Activated gamma-delta T cell treated with Interleukin-2 at 50 U/mL for 16 hours (primary cell): Measurements from ENCODE around the gene MYO7A.

ENCODE experiments used
- DNase-seq: peaks from one replicate; pipeline ENCODE4 v3.0.0-alpha.2; 2020

MYO7A gene

GRCh38 chr11:77188633-77189491 is 60.8 kb downstream of the MYO7A start:
- DNase-seq = no peak

GRCh38 chr11:77189588-77190210 is 61.7 kb downstream of the MYO7A start:
- no peak for DNase-seq

- no peak for DNase-seq
Measured at GRCh38 chr11:77190331-77191075, 62.5 kb downstream of the MYO7A start.

GRCh38 chr11:77191429-77191822 is 63.4 kb downstream of the MYO7A start:
- no peak for DNase-seq

GRCh38 chr11:77191823-77192495 is 63.9 kb downstream of the MYO7A start:
- peak; percentile 28 for DNase-seq

- no peak for DNase-seq
Measured at GRCh38 chr11:77193167-77193566, 65.1 kb downstream of the MYO7A start.

GRCh38 chr11:77193911-77194830 is 66.1 kb downstream of the MYO7A start:
- DNase-seq = no peak

GRCh38 chr11:77195071-77195755 is 67.2 kb downstream of the MYO7A start:
- DNase-seq = no peak

- DNase-seq = no peak
Measured at GRCh38 chr11:77196961-77197360, 68.9 kb downstream of the MYO7A start.

GRCh38 chr11:77197626-77198320 is 69.7 kb downstream of the MYO7A start:
- no peak for DNase-seq

- no peak for DNase-seq
Measured at GRCh38 chr11:77198440-77198849, 70.4 kb downstream of the MYO7A start.

GRCh38 chr11:77199137-77199745 is 71.2 kb downstream of the MYO7A start:
- DNase-seq = no peak

- no peak for DNase-seq
Measured at GRCh38 chr11:77200351-77201268, 72.6 kb downstream of the MYO7A start.

- DNase-seq = no peak
Measured at GRCh38 chr11:77201370-77201769, 73.3 kb downstream of the MYO7A start.

- no peak for DNase-seq
Measured at GRCh38 chr11:77201991-77202841, 74.2 kb downstream of the MYO7A start.

GRCh38 chr11:77202941-77203900 is 75.2 kb downstream of the MYO7A start:
- no peak for DNase-seq
